ENCODE data around the gene IL1RAPL1. TPM values are rescaled to one million over a fixed set of nuclear protein-coding genes. Genes with fewer than 3 reads are reported as not detected.

IL1RAPL1 gene
- total RNA-seq, 2 experiments from 2014 or later, result not detected

DNA sequence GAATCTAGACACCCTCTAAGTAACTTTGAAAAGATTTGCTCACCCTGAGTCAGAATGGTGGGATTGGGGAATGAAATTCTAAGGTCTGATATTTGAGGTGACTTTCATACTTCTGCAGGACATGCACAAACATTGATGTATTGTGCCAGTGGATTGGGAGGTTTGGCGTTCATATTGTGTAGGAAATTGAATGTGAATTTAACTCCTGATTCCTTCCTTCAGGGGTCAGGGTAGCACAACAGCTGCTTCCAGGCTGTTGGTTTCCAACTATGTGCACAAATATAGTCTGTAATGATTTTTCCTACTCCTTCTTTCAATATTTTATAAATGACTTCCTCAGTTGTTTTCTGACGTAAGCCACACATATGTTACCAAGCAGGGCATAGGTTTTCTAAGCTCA is 3.1 kb downstream of the IL1RAPL1 start:
- no peak for DNase-seq
- CTCF ChIA-PET, result no interaction called here

DNA sequence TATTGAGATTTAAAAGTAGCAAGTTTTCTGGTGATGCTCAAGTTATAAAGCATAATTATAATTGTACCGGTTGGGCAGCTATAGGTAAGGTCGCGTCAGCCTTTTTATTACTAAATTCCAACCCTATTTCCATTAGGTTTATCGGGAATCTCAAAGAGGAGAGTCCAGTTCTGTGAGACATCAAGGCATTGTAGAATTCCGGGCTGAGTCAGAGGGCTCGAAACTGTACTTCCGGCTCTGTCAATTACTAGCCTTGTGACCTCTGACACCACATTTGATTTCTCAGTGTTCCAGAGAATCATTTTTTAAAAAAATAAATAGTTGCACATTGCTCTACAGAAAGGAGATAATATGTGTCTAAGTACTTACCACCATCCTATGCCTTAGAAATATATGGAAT is 4.3 kb downstream of the IL1RAPL1 start:
- H3K9me3 Mint-ChIP-seq, result no peaks in the 10 kb centered on the region
- intact Hi-C loops (cut with micrococcal nuclease), result no loop called here
- CTCF ChIA-PET, result no interaction called here
- H3K4me1 Mint-ChIP-seq (ENCODE audit: low read depth), result no peaks in the 10 kb centered on the region
- no peak for DNase-seq
- no peak overlapping the region for H3K4me3 Mint-ChIP-seq
- no peak overlapping the region for H3K27ac Mint-ChIP-seq
- H3K27me3 Mint-ChIP-seq (ENCODE audit: low read depth), result no peaks in the 10 kb centered on the region
- H3K36me3 Mint-ChIP-seq (ENCODE audit: low read depth), result no peaks in the 10 kb centered on the region

More for the DNA sequence above, 3.1 kb downstream of the IL1RAPL1 start:
- Mint-ChIP-seq H3K4me3 (no peak overlapping the region), H3K36me3 (ENCODE audit: low read depth) (no peaks in the 10 kb centered on the region), H3K27ac (no peak overlapping the region), H3K9me3 (no peaks in the 10 kb centered on the region), H3K4me1 (ENCODE audit: low read depth) (no peaks in the 10 kb centered on the region), H3K27me3 (ENCODE audit: low read depth) (peaks cover 3% of the 10 kb centered on the region)
- intact Hi-C loops (cut with micrococcal nuclease), result no loop called here

DNA sequence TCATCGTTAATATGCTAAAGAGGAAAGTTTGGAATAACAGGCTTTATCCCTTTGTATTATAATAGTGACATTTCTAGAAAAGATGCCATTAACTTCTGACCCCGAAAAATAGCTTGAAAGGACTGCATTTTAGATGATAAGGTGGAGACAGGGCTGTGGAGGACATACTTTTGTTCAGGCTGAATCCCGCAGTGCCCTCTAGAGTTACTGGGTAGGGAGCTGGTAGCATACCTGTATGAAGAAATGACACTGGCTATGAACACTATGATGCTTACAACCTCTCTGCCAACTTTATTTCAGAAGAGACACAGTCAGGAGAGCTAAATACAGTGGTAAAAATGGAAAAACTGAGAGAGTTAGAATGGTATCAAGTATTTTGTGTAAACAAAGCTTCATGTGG is 8.1 kb downstream of the IL1RAPL1 start:
- Mint-ChIP-seq H3K36me3 (ENCODE audit: low read depth) (no peaks in the 10 kb centered on the region), H3K27ac (no peak overlapping the region), H3K4me1 (ENCODE audit: low read depth) (no peaks in the 10 kb centered on the region), H3K4me3 (no peak overlapping the region), H3K27me3 (ENCODE audit: low read depth) (no peaks in the 10 kb centered on the region), H3K9me3 (no peaks in the 10 kb centered on the region)
- CTCF ChIA-PET, result no interaction called here
- intact Hi-C loops (cut with micrococcal nuclease), result no loop called here
- DNase-seq, result no peak

DNA sequence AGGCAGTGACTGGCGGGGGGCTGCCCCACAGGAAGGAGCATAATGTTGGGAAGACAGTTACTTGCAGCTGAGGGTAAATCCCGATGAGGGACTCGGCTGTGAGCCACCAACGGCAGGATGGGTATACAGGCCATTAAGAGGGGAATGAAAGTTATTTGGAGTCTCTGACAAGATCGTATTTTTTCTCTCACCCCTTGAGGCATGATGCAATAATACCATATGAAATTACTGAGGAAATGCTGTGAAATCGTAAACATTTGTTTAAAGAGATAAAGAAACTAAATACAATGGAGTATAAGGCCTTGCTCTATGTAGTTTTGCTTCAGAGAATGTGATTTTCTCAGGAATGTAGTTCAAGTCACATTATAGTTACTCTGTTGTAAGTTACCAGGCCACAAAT is 12.7 kb downstream of the IL1RAPL1 start:
- no peak overlapping the region for H3K4me3 Mint-ChIP-seq
- intact Hi-C loops (cut with micrococcal nuclease), result no loop called here
- CTCF ChIA-PET, result no interaction called here
- no peak overlapping the region for H3K27ac Mint-ChIP-seq
- H3K27me3 Mint-ChIP-seq (ENCODE audit: low read depth), result no peaks in the 10 kb centered on the region
- H3K36me3 Mint-ChIP-seq (ENCODE audit: low read depth), result no peaks in the 10 kb centered on the region
- H3K4me1 Mint-ChIP-seq (ENCODE audit: low read depth), result no peaks in the 10 kb centered on the region
- H3K9me3 Mint-ChIP-seq, result no peaks in the 10 kb centered on the region
- DNase-seq, result no peak

DNA sequence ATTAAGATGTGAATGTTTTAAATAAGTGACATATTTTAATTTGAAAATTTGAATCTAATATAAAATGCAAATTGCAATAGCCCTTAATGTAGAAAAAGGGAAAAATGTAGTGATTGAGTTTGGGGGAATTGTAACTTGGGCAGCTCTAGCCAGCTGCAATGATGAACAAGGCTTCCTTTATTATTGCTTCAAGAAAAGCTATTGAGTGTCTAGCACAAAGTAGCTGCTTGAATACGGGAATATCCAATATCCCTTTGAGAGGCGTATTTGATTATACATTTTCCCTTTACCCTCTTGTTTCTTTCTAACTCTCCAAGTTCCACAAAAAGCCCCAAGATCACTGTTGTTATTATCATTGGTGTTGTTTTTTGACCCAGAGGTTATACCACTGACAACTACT is 21.8 kb downstream of the IL1RAPL1 start:
- Mint-ChIP-seq H3K4me1 (ENCODE audit: low read depth) (no peaks in the 10 kb centered on the region), H3K4me3 (no peak overlapping the region), H3K27me3 (ENCODE audit: low read depth) (no peaks in the 10 kb centered on the region), H3K9me3 (peaks cover 7% of the 10 kb centered on the region), H3K36me3 (ENCODE audit: low read depth) (no peaks in the 10 kb centered on the region), H3K27ac (no peak overlapping the region)
- DNase-seq, result no peak
- CTCF ChIA-PET, result no interaction called here
- intact Hi-C loops (cut with micrococcal nuclease), result no loop called here

DNA sequence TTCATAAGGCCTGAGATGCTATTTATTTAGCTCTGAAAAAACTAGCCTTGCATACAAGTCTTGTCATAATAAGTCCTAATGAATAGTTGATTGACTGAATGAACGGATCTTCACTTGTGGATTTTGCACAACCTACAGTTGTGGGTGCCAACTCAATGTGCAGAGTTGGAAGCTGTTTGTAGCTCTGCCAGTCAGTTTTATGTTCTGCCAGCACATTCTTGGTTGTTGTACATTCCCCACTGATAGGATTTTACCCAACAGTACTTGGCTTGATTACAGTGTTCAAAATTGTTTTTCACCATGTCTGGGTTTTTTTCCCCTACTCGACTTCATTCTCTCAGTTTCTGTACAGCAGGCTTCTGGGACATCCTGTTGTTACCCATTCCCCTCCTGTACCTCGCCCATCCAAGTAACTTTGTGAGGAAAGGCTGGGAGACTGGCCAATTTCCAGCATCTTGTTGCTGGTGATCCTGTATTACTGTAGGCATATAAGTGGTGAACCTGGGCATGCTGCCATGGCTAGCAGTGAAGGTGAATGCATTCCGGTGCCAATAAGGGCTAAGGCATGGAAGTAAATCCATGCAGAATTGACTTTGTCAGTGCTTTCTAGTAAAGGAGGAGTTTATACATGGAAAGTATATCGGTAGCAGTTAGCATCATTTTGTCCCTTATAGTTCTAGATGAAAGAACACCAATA is 22.8 kb downstream of the IL1RAPL1 start:
- CTCF ChIA-PET, result no interaction called here
- Mint-ChIP-seq H3K36me3 (ENCODE audit: low read depth) (no peaks in the 10 kb centered on the region), H3K27me3 (ENCODE audit: low read depth) (no peaks in the 10 kb centered on the region), H3K4me3 (no peak overlapping the region), H3K9me3 (peaks cover 6% of the 10 kb centered on the region), H3K4me1 (ENCODE audit: low read depth) (no peaks in the 10 kb centered on the region), H3K27ac (no peak overlapping the region)
- intact Hi-C loops (cut with micrococcal nuclease), result no loop called here
- no peak for DNase-seq

DNA sequence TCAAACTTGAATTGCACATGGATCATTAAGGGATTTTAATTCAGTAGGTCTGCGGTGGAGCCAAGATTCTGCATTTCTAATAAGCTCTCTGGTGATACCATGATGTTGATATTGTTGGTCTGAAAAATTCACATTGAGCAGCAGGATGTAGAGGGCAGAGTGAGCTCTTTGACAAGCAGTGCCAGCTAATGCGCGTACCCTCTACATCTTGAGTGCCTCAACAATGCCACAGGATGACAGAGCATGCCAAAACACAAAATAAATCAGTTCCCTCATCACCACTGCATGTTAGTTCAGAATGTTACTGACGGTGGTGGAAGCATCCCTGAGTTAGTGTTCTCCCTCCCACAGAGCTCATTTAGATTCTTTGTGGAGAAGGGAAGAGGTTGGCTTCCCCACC is 23.5 kb downstream of the IL1RAPL1 start:
- CTCF ChIA-PET, result no interaction called here
- intact Hi-C loops (cut with micrococcal nuclease), result no loop called here
- Mint-ChIP-seq H3K27me3 (ENCODE audit: low read depth) (no peaks in the 10 kb centered on the region), H3K36me3 (ENCODE audit: low read depth) (no peaks in the 10 kb centered on the region), H3K4me1 (ENCODE audit: low read depth) (no peaks in the 10 kb centered on the region), H3K9me3 (peaks cover 1% of the 10 kb centered on the region), H3K27ac (no peak overlapping the region), H3K4me3 (no peak overlapping the region)
- DNase-seq, result no peak

DNA sequence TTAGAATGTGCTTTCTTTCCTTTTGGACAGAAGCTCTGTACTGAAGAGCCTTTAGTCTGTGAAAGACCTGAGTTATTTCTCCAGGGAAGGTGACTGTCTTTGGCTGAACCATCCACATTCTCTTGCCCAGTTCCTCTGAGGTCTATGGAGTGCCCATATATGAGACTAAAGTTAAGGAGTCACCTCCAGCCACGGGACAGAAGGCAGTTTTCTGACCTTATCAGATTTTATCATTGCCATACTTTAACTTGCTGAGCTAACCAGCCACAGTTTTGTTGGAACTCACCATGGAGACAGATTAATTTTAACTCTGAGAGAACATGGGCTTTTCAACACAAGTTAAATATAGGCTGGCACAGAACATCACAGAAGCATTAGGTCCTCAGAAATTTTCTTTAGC is 26.3 kb downstream of the IL1RAPL1 start:
- DNase-seq, result no peak
- Mint-ChIP-seq H3K4me3 (no peak overlapping the region), H3K4me1 (ENCODE audit: low read depth) (no peaks in the 10 kb centered on the region), H3K36me3 (ENCODE audit: low read depth) (no peaks in the 10 kb centered on the region), H3K9me3 (no peaks in the 10 kb centered on the region), H3K27ac (no peak overlapping the region), H3K27me3 (ENCODE audit: low read depth) (no peaks in the 10 kb centered on the region)
- CTCF ChIA-PET, result interaction anchor here (0.7 kb wide), 1 partner anchor 11 kb away, joined by 5 read pairs; no protein-coding TSS in a partner anchor
- intact Hi-C loops (cut with micrococcal nuclease), result no loop called here

DNA sequence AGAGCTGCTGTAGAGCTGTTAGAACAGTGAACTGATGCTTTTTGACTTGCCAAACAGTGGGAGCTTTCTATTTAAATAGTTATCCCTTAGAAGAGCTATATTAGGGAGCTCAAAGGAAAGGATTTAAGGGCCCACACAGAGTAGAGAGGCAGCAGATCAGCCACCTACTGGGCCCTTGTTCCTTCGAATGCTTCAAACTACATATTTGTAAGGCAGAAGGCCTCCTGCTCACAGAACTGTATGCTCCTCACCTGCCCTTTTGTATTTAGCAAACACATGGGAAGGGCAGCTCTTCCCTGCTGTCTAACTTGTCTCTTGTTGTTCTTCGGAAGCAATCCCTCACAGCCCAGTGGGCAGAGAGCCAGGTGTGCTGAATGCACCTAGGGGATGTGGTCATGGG is 38.0 kb downstream of the IL1RAPL1 start:
- Mint-ChIP-seq H3K27me3 (ENCODE audit: low read depth) (no peaks in the 10 kb centered on the region), H3K4me3 (no peak overlapping the region), H3K27ac (no peak overlapping the region), H3K9me3 (no peaks in the 10 kb centered on the region), H3K4me1 (ENCODE audit: low read depth) (no peaks in the 10 kb centered on the region), H3K36me3 (ENCODE audit: low read depth) (no peaks in the 10 kb centered on the region)
- DNase-seq, result no peak
- intact Hi-C loops (cut with micrococcal nuclease), result no loop called here
- CTCF ChIA-PET, result interaction anchor here (0.6 kb wide), 1 partner anchor 11 kb away, joined by 5 read pairs; no protein-coding TSS in a partner anchor

DNA sequence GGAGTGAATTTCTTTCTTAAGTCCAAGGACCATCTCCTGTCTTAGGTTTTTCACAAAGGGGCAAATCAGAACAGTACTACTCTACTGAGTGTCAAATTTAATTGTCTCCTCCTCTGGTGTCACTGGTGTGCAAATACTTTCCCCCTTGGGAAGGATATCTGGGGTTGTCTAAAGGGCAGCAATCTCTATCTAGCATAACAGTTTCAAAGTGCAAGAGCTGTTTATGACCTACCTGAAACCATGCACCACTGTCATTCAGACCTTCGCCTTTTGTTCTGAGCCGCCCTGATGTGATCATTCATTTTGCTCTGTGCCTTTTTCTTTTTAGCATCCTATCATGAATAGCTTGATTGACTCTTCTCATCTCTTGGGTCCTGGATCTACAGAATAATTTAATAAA is 39.3 kb downstream of the IL1RAPL1 start:
- Mint-ChIP-seq H3K27me3 (ENCODE audit: low read depth) (no peaks in the 10 kb centered on the region), H3K36me3 (ENCODE audit: low read depth) (no peaks in the 10 kb centered on the region), H3K9me3 (no peaks in the 10 kb centered on the region), H3K4me3 (no peak overlapping the region), H3K4me1 (ENCODE audit: low read depth) (no peaks in the 10 kb centered on the region), H3K27ac (no peak overlapping the region)
- CTCF ChIA-PET, result no interaction called here
- intact Hi-C loops (cut with micrococcal nuclease), result no loop called here
- DNase-seq, result no peak

DNA sequence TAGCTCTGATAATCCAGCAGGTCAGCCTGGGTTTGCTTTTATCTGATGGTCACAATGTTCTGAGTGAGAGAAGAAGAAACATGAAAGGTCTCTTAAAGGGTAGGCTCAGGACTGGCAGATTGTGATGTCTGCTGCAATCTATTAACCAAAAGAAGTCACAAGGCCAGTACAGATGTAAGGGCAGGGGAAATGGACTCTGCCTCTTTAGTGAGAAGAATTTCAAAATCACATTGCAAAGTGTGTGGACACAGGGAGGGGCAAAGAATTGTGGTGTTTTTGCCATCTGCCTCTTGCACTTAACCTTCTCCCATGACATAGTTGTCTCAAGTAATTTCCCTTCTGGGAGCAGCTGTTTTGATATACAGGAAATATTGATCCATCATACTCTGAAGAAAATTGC is 40.9 kb downstream of the IL1RAPL1 start:
- no peak for DNase-seq
- H3K27ac Mint-ChIP-seq, result no peak overlapping the region
- no peaks in the 10 kb centered on the region for H3K9me3 Mint-ChIP-seq
- intact Hi-C loops (cut with micrococcal nuclease), result no loop called here
- no peaks in the 10 kb centered on the region for H3K4me1 Mint-ChIP-seq (ENCODE audit: low read depth)
- CTCF ChIA-PET, result no interaction called here
- no peak overlapping the region for H3K4me3 Mint-ChIP-seq
- no peaks in the 10 kb centered on the region for H3K27me3 Mint-ChIP-seq (ENCODE audit: low read depth)
- H3K36me3 Mint-ChIP-seq (ENCODE audit: low read depth), result no peaks in the 10 kb centered on the region

DNA sequence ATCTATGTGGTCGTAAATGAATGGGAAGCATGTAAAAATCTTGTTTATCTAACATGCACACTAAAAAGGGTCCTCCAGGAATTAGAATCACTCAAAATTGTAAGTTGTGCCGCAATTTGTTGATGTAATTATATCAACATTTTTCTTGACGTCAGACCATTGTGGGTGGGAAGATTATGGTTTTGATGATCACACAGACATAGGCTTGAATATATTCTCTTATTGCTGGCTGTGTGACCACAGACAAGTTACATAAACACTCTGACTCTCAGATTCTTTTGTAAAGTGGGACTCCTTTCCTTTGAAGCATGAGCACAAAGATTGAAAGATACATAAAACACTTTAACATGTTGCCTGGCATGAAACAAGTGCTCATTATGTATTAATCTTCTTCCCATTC is 51.5 kb downstream of the IL1RAPL1 start:
- H3K27me3 Mint-ChIP-seq (ENCODE audit: low read depth), result no peaks in the 10 kb centered on the region
- H3K27ac Mint-ChIP-seq, result no peak overlapping the region
- H3K4me3 Mint-ChIP-seq, result no peak overlapping the region
- H3K4me1 Mint-ChIP-seq (ENCODE audit: low read depth), result no peaks in the 10 kb centered on the region
- CTCF ChIA-PET, result no interaction called here
- no peak for DNase-seq
- H3K9me3 Mint-ChIP-seq, result peaks cover 6% of the 10 kb centered on the region
- intact Hi-C loops (cut with micrococcal nuclease), result no loop called here
- H3K36me3 Mint-ChIP-seq (ENCODE audit: low read depth), result no peaks in the 10 kb centered on the region

DNA sequence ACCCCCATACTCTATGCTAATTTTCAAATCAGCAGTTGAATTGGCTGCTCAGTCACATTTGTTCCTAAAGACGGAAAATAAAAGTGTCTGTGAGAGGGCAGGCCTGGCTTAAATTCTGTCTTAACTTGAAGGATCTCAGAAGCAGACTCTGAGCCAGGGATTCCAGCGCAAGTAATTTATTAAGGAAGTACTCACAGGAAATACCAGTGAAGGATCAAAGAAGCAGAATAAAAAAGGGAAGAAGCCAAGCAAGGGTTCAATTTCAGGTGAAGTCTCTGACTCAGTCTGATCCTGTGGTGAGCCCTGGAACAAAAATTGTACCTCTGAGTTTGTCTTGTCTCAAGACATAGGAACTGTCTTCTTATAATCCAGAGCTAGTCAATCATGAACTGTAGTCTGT is 52.2 kb downstream of the IL1RAPL1 start:
- Mint-ChIP-seq H3K4me3 (no peak overlapping the region), H3K27ac (no peak overlapping the region), H3K27me3 (ENCODE audit: low read depth) (no peaks in the 10 kb centered on the region), H3K36me3 (ENCODE audit: low read depth) (no peaks in the 10 kb centered on the region), H3K4me1 (ENCODE audit: low read depth) (no peaks in the 10 kb centered on the region), H3K9me3 (peaks cover 6% of the 10 kb centered on the region)
- intact Hi-C loops (cut with micrococcal nuclease), result no loop called here
- CTCF ChIA-PET, result no interaction called here
- DNase-seq, result no peak
